ENCODE results near the gene NAALADL2.

GRCh38 chr3:175020101-175020500 is 161.0 kb downstream of the NAALADL2 start:
- TF ChIP-seq ZBTB8A (CRISPR knock-in tag; IDR thresholded peaks at IDR 0.05; ENCODE audit: borderline replicate concordance, low read depth) (no peak), CTCF (CRISPR knock-in tag; IDR thresholded peaks at IDR 0.05) (no peak), AGO1 (IDR thresholded peaks at IDR 0.05; ENCODE audit: low read depth, low read length, poor library complexity, severe bottlenecking) (no peak), SOX13 (IDR thresholded peaks at IDR 0.05) (no peak), SOX13 (CRISPR knock-in tag; conservative IDR thresholded peaks at IDR 0.05 in 1 of 2, IDR thresholded peaks at IDR 0.05 in 1 of 2) (no peak), STAG1 (CRISPR knock-in tag; IDR thresholded peaks at IDR 0.05) (no peak)
